GM21447 (cell line): ENCODE data around the gene PGBD5.

ENCODE experiments used
- ATAC-seq: cut with Tn5 transposase; IDR thresholded peaks from one replicate; pipeline ENCODE4 v1.9.1; 2021; ENCODE audit not compliant: unreplicated experiment

The PGBD5 gene

GRCh38 chr1:230326971-230327891 is 98.9 kb downstream of the PGBD5 start:
- peak; percentile 20 for ATAC-seq

GRCh38 chr1:230323686-230324085 is 102.4 kb downstream of the PGBD5 start:
- ATAC-seq: no peak

GRCh38 chr1:230322967-230323547 is 103.1 kb downstream of the PGBD5 start:
- no peak for ATAC-seq

- ATAC-seq: no peak
These were observed 103.7 kb downstream of the PGBD5 start for GRCh38 chr1:230322421-230322756.

GRCh38 chr1:230321741-230322420 is 104.3 kb downstream of the PGBD5 start:
- ATAC-seq: no peak

- ATAC-seq: no peak
These were observed 104.8 kb downstream of the PGBD5 start for GRCh38 chr1:230321341-230321740.

GRCh38 chr1:230320804-230321203 is 105.3 kb downstream of the PGBD5 start:
- ATAC-seq: no peak

GRCh38 chr1:230319014-230319747 is 107.0 kb downstream of the PGBD5 start:
- ATAC-seq: no peak

GRCh38 chr1:230317823-230318819 is 108.0 kb downstream of the PGBD5 start:
- no peak for ATAC-seq

GRCh38 chr1:230316864-230317745 is 109.0 kb downstream of the PGBD5 start:
- no peak for ATAC-seq

- no peak for ATAC-seq
These were observed 111.0 kb downstream of the PGBD5 start for GRCh38 chr1:230315099-230315498.

- ATAC-seq: no peak
These were observed 112.0 kb downstream of the PGBD5 start for GRCh38 chr1:230314142-230314470.

- ATAC-seq: no peak
These were observed 112.5 kb downstream of the PGBD5 start for GRCh38 chr1:230313453-230314141.

GRCh38 chr1:230312676-230313075 is 113.5 kb downstream of the PGBD5 start:
- ATAC-seq: no peak

- no peak for ATAC-seq
These were observed 115.6 kb downstream of the PGBD5 start for GRCh38 chr1:230310381-230311163.

- no peak for ATAC-seq
These were observed 116.4 kb downstream of the PGBD5 start for GRCh38 chr1:230309646-230310177.

GRCh38 chr1:230308821-230309220 is 117.3 kb downstream of the PGBD5 start:
- ATAC-seq: no peak

GRCh38 chr1:230308039-230308438 is 118.1 kb downstream of the PGBD5 start:
- no peak for ATAC-seq
